Measurements from ENCODE around the gene PNMT. TPM values are rescaled to one million over a fixed set of nuclear protein-coding genes. Genes with fewer than 3 reads are reported as not detected.

The PNMT gene
- total and polyA plus RNA-seq, 2 of the 8 experiments (the other 6 are each of a cell fraction or from before 2014, with no cell fraction given) = 5.6 to 10.9 TPM

- H2BK15ac ChIP-seq (ENCODE audit: low read length) = peak overlapping the region; percentile 36; the same call in 1 of the 2 replicates
- peaks cover 0 to 3% (median 0%) of the 10 kb centered on the region in 4 experiments; a peak in 1 of 8 replicates for H3K36me3 ChIP-seq (ENCODE audit: control insufficient read depth in 2 of 4, insufficient read depth in 4 of 4, low read length in 3 of 4)
- FAIRE-seq = no peak
- H3K79me1 ChIP-seq (ENCODE audit: low read depth, low read length) = no peaks in the 10 kb centered on the region
- peaks cover 0 to 16% (median 2%) of the 10 kb centered on the region in 4 experiments; a peak in 3 of 7 replicates for H3K27me3 ChIP-seq (replicated peaks in 1 of 4; ENCODE audit: control insufficient read depth in 3 of 4, extremely low read depth in 1 of 4, insufficient read depth in 3 of 4, low read length in 3 of 4)
- H3K4me2 ChIP-seq (ENCODE audit: insufficient read depth in 1 of 2, low read depth in 2 of 2, low read length in 2 of 2) = no peak overlapping the region
- peaks cover 5% of the 10 kb centered on the region; the same call in 1 of the 2 replicates for H3K23me2 ChIP-seq (ENCODE audit: low read depth, low read length)
- no peak overlapping the region for H3K27ac ChIP-seq (ENCODE audit: low read depth, low read length)
- no peak overlapping the region for H2AFZ ChIP-seq (ENCODE audit: low read length)
- H3K9me3 ChIP-seq (ENCODE audit: insufficient read depth in 2 of 2, low read depth in 1 of 2, low read length in 1 of 2) = no peaks in the 10 kb centered on the region
- H2BK120ac ChIP-seq (replicated peaks; ENCODE audit: low read depth, low read length) = no peak overlapping the region
- no peak overlapping the region; the same call in 1 of the 2 replicates for H3K18ac ChIP-seq (ENCODE audit: extremely low read depth, low read length)
- H2BK20ac ChIP-seq (ENCODE audit: low read length) = no peak overlapping the region
- POLR2A ChIA-PET (ENCODE audit: partially characterized antibody) = interaction anchor here (0.6 to 38.1 kb wide), 13 partner anchors 3 to 56 kb away, joined by 3 to 708 read pairs (median 3); partner anchors contain the start of genes ERBB2, PGAP3, PNMT and TCAP
- H3K9ac ChIP-seq (replicated peaks in 1 of 4; ENCODE audit: extremely low read depth in 1 of 4, low read depth in 3 of 4, low read length in 3 of 4) = no peak overlapping the region
- no peak for DNase-seq (ENCODE audit: low read depth in 1 of 2, low spot score in 2 of 2)
- peaks cover 0 to 2% of the 10 kb centered on the region in 2 experiments for H4K20me1 ChIP-seq (replicated peaks in 1 of 2; ENCODE audit: control insufficient read depth in 1 of 2, insufficient read depth in 2 of 2, low read length in 2 of 2)
- no peak overlapping the region for H4K5ac ChIP-seq (ENCODE audit: insufficient read length, low read depth, low read length)
- CTCF ChIA-PET (ENCODE audit: partially characterized antibody) = interaction anchor here (0.6 to 52.4 kb wide), 25 partner anchors 9 to 696 kb away, joined by 3 to 1885 read pairs (median 5); partner anchors contain the start of genes ERBB2, MIEN1, PGAP3 and PPP1R1B
- H2BK12ac ChIP-seq (ENCODE audit: low read depth, low read length) = no peak overlapping the region; the same call in 1 of the 2 replicates
- no peaks in the 10 kb centered on the region for H3K79me2 ChIP-seq (ENCODE audit: control insufficient read depth in 1 of 2, insufficient read depth in 2 of 2, low read length in 2 of 2)
- H3K4me3 ChIP-seq (ENCODE audit: extremely low read depth in 1 of 4, insufficient read depth in 2 of 4, low read depth in 3 of 4, low read length in 4 of 4) = no peak overlapping the region
- TF ChIP-seq CREB1 (IDR thresholded peaks at IDR 0.05) = 0 out of 2 replicates have a peak, but pooled peaks have one; percentile 0
- no peak for TF ChIP-seq KDM4A (IDR thresholded peaks at IDR 0.05; ENCODE audit: low read depth, low read length, severe bottlenecking)
- 0 out of 4 replicates have a peak, but pooled peaks of 1 of the 2 experiments have one; percentile 4 for TF ChIP-seq SIN3A (conservative IDR thresholded peaks at IDR 0.05 in 1 of 2, IDR thresholded peaks at IDR 0.05 in 1 of 2; ENCODE audit: low read depth in 1 of 2, low read length in 2 of 2)
- H4K91ac ChIP-seq (replicated peaks; ENCODE audit: insufficient read length, low read length) = no peak overlapping the region
- H3K4me1 ChIP-seq (replicated peaks in 1 of 4; ENCODE audit: control insufficient read depth in 3 of 4, insufficient read depth in 4 of 4, low read length in 3 of 4) = peaks cover 0 to 15% (median 5%) of the 10 kb centered on the region in 4 experiments; a peak in 5 of 7 replicates
- H3K56ac ChIP-seq (replicated peaks; ENCODE audit: insufficient read length, low read depth, low read length) = no peak overlapping the region
- H3K23ac ChIP-seq (ENCODE audit: insufficient read length) = no peak overlapping the region
- H2BK5ac ChIP-seq (ENCODE audit: low read depth, low read length) = no peak overlapping the region
- 88% methylated on average over 14 of the region's 15 CpGs; no CpG with 5 or more reads in 1 of the 2 experiments for WGBS, 2 experiments (ENCODE audit: extremely low coverage in 1 of 2, insufficient coverage in 1 of 2, insufficient read length in 1 of 2, insufficient replicate concordance in 2 of 2, low coverage in 1 of 2, low lambda C conversion rate in 2 of 2, missing lambda C conversion rate in 1 of 2)
- no peak overlapping the region for H3K14ac ChIP-seq (ENCODE audit: insufficient read length)
- no peak overlapping the region for H3K4ac ChIP-seq (replicated peaks; ENCODE audit: insufficient read length, low read depth, low read length)
- H4K8ac ChIP-seq (ENCODE audit: extremely low read depth, insufficient read depth, low read length) = no peak overlapping the region; the same call in 1 of the 2 replicates
- H2AK5ac ChIP-seq (ENCODE audit: low read depth, low read length) = no peak overlapping the region
Observed at GRCh38 chr17:39672522-39673334, 4.5 kb downstream of the PNMT start.
